ENCODE data around the gene CAMK1.

DNA sequence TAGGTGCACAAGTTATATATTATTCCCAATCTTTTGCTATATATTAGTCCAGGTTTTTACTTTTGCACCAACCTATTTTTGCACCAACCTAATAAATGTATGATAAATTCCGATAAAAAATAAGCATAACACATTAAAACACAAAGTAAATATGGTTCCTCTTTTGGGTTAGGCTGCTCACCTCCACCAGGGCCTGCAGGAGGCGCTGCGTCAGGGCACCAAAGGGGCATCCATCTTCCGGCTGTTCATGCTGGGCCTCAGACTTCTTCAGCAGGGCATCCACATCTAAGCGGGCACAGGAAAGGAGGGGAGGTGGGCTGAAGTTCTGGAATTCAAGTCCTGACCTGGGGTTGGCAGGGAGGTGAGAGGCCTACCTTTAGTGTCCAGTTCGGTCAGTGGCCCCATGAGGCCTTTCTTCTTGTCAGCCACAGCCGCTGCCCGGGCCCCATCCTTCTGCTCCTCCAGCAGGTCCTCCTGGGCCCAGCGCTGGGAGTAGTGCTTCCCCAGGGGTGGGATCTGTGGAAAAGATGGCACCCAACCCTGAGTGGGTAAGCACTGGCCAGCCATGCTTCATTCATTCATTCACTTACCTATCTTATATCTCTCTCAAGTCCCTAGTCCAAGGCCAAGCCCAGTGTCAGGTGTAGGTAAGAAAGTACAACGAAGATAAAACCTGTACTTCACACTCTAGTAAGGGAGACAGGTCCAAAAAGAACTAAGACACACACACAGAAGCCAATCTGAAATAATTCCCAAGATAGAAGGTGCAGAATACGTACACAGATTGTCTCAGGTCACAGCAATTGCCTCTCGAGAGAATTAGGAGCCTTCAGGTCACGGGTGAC lies 17.3 kb upstream of the CAMK1 start:
- TF ChIP-seq, protein P1, sequence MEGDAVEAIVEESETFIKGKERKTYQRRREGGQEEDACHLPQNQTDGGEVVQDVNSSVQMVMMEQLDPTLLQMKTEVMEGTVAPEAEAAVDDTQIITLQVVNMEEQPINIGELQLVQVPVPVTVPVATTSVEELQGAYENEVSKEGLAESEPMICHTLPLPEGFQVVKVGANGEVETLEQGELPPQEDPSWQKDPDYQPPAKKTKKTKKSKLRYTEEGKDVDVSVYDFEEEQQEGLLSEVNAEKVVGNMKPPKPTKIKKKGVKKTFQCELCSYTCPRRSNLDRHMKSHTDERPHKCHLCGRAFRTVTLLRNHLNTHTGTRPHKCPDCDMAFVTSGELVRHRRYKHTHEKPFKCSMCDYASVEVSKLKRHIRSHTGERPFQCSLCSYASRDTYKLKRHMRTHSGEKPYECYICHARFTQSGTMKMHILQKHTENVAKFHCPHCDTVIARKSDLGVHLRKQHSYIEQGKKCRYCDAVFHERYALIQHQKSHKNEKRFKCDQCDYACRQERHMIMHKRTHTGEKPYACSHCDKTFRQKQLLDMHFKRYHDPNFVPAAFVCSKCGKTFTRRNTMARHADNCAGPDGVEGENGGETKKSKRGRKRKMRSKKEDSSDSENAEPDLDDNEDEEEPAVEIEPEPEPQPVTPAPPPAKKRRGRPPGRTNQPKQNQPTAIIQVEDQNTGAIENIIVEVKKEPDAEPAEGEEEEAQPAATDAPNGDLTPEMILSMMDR (IDR thresholded peaks at IDR 0.05 in 2 of 3, conservative IDR thresholded peaks at IDR 0.05 in 1 of 3; ENCODE audit: borderline replicate concordance in 1 of 3, insufficient read depth in 1 of 3, low read depth in 2 of 3, low read length in 2 of 3), result peak in 2 of 3 experiments; percentile 74 to 86; a peak in 4 of 6 replicates
- TF ChIP-seq FOSL1 (IDR thresholded peaks at IDR 0.05; ENCODE audit: low read depth) (no peak), CEBPB (IDR thresholded peaks at IDR 0.05; ENCODE audit: low read depth) (no peak), TCF7L2 (IDR thresholded peaks at IDR 0.05; ENCODE audit: borderline replicate concordance, extremely low read depth, insufficient read depth, insufficient read length) (no peak), RAD21 (IDR thresholded peaks at IDR 0.05; ENCODE audit: low read depth) (no peak), EZH2 (IDR thresholded peaks at IDR 0.05) (no peak)
- TF ChIP-seq, protein P2, sequence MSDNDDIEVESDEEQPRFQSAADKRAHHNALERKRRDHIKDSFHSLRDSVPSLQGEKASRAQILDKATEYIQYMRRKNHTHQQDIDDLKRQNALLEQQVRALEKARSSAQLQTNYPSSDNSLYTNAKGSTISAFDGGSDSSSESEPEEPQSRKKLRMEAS (IDR thresholded peaks at IDR 0.05), result no peak
